ENCODE results near the gene PRXL2C. TPM values are rescaled to one million over a fixed set of nuclear protein-coding genes. Genes with fewer than 3 reads are reported as not detected.
"Not testable (repeated sequence)": the region's sequence is repeated elsewhere in the genome, so short reads cannot be mapped to it uniquely, and the experiment has no call there.

PRXL2C gene
- total RNA-seq, 1 experiment from 2014 or later: 10.5 TPM

GRCh38 chr9:96668868-96669534, 13.9 kb upstream of the PRXL2C start:
- DNase-seq: no peak
- Mint-ChIP-seq H3K9me3 (ENCODE audit: low read depth, unreplicated experiment) (no peaks in the 10 kb centered on the region), H3K4me1 (ENCODE audit: low read depth, unreplicated experiment) (no peaks in the 10 kb centered on the region), H3K27ac (ENCODE audit: unreplicated experiment) (no peak overlapping the region), H3K36me3 (ENCODE audit: insufficient read depth, unreplicated experiment) (no peaks in the 10 kb centered on the region), H3K27me3 (ENCODE audit: unreplicated experiment) (no peaks in the 10 kb centered on the region), H3K4me3 (ENCODE audit: low read depth, unreplicated experiment) (no peak overlapping the region)
- TF ChIP-seq, protein P1, sequence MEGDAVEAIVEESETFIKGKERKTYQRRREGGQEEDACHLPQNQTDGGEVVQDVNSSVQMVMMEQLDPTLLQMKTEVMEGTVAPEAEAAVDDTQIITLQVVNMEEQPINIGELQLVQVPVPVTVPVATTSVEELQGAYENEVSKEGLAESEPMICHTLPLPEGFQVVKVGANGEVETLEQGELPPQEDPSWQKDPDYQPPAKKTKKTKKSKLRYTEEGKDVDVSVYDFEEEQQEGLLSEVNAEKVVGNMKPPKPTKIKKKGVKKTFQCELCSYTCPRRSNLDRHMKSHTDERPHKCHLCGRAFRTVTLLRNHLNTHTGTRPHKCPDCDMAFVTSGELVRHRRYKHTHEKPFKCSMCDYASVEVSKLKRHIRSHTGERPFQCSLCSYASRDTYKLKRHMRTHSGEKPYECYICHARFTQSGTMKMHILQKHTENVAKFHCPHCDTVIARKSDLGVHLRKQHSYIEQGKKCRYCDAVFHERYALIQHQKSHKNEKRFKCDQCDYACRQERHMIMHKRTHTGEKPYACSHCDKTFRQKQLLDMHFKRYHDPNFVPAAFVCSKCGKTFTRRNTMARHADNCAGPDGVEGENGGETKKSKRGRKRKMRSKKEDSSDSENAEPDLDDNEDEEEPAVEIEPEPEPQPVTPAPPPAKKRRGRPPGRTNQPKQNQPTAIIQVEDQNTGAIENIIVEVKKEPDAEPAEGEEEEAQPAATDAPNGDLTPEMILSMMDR (IDR thresholded peaks at IDR 0.05; ENCODE audit: unreplicated experiment): no peak
- intact Hi-C loops (cut with micrococcal nuclease; ENCODE audit: unreplicated experiment): loop anchor here (10.0 kb wide), 1 partner anchor 334 kb away; no protein-coding TSS in a partner anchor
- BruUV-seq (replicated peaks): no TSS peak
- CTCF ChIA-PET: interaction anchor here (0.6 to 1.2 kb wide), 2 partner anchors 217 to 227 kb away, joined by 3 read pairs; no protein-coding TSS in a partner anchor

GRCh38 chr9:96667363-96667728, 12.2 kb upstream of the PRXL2C start:
- no peaks in the 10 kb centered on the region for H3K4me1 Mint-ChIP-seq (ENCODE audit: low read depth, unreplicated experiment)
- intact Hi-C loops (cut with micrococcal nuclease; ENCODE audit: unreplicated experiment): loop anchor here (10.0 kb wide), 1 partner anchor 333 kb away; no protein-coding TSS in a partner anchor

DNA sequence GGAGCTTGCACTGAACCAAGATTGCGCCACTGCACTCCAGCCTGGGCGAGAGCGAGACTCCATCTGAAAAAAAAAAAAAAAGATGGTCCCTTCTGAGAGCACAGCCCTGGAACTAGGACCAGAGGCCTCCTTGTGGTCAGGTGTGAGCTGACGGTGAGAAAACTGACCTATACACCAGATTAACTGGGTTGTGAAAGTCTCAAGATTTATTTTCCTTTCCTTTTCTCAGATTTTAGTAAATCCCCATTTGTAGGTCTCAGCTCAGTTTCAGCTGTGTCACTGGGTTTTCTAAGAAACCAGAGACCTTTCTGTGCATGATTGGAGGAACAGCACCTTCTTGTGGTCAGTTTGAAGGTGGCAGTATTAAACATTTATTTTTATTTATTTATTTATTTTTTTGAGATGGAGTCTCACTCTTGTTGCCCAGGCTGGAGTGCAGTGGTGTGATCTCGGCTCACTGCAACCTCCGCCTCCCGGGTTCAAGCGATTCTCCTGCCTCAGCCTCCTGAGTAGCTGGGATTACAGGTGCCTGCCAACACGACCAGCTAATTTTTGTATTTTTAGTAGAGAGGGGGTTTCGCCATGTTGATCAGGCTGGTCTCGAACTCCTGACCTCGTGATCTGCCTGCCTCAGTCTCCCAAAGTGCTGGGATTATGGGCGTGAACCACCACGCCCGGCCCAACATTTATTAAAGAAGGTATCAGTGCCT, 11.7 kb upstream of the PRXL2C start:
- not testable (repeated sequence) for H3K36me3 Mint-ChIP-seq (ENCODE audit: insufficient read depth, unreplicated experiment); H3K4me3 Mint-ChIP-seq (ENCODE audit: low read depth, unreplicated experiment); BruUV-seq (replicated peaks); H3K27ac Mint-ChIP-seq (ENCODE audit: unreplicated experiment); H3K4me1 Mint-ChIP-seq (ENCODE audit: low read depth, unreplicated experiment); DNase-seq; H3K9me3 Mint-ChIP-seq (ENCODE audit: low read depth, unreplicated experiment); H3K27me3 Mint-ChIP-seq (ENCODE audit: unreplicated experiment)
- intact Hi-C loops (cut with micrococcal nuclease; ENCODE audit: unreplicated experiment): loop anchor here (10.0 kb wide), 1 partner anchor 332 kb away; no protein-coding TSS in a partner anchor
- CTCF ChIA-PET: interaction anchor here (0.6 to 1.6 kb wide), 4 partner anchors 8 to 1186 kb away, joined by 3 to 6 read pairs (median 5); no protein-coding TSS in a partner anchor

More at GRCh38 chr9:96667363-96667728, 12.2 kb upstream of the PRXL2C start:
- Mint-ChIP-seq H3K27me3 (ENCODE audit: unreplicated experiment) (no peaks in the 10 kb centered on the region), H3K4me3 (ENCODE audit: low read depth, unreplicated experiment) (no peak overlapping the region), H3K36me3 (ENCODE audit: insufficient read depth, unreplicated experiment) (no peaks in the 10 kb centered on the region), H3K27ac (ENCODE audit: unreplicated experiment) (no peak overlapping the region), H3K9me3 (ENCODE audit: low read depth, unreplicated experiment) (no peaks in the 10 kb centered on the region)
- TF ChIP-seq, protein P1 (IDR thresholded peaks at IDR 0.05; ENCODE audit: unreplicated experiment): no peak
- no TSS peak for BruUV-seq (replicated peaks)
- CTCF ChIA-PET: interaction anchor here (1.6 kb wide), 1 partner anchor 225 kb away, joined by 6 read pairs; no protein-coding TSS in a partner anchor
- no peak for DNase-seq

GRCh38 chr9:96665789-96666188, 10.7 kb upstream of the PRXL2C start:
- CTCF ChIA-PET: interaction anchor here (0.6 to 1.5 kb wide), 2 partner anchors 168 to 1187 kb away, joined by 3 to 4 read pairs; no protein-coding TSS in a partner anchor
- Mint-ChIP-seq H3K27ac (ENCODE audit: unreplicated experiment) (no peak overlapping the region), H3K9me3 (ENCODE audit: low read depth, unreplicated experiment) (no peaks in the 10 kb centered on the region), H3K4me3 (ENCODE audit: low read depth, unreplicated experiment) (no peak overlapping the region), H3K27me3 (ENCODE audit: unreplicated experiment) (no peaks in the 10 kb centered on the region), H3K4me1 (ENCODE audit: low read depth, unreplicated experiment) (no peaks in the 10 kb centered on the region), H3K36me3 (ENCODE audit: insufficient read depth, unreplicated experiment) (no peaks in the 10 kb centered on the region)
- no TSS peak for BruUV-seq (replicated peaks)
- intact Hi-C loops (cut with micrococcal nuclease; ENCODE audit: unreplicated experiment): loop anchor here (10.0 kb wide), 1 partner anchor 331 kb away; no protein-coding TSS in a partner anchor
- DNase-seq: no peak
- TF ChIP-seq, protein P1 (IDR thresholded peaks at IDR 0.05; ENCODE audit: unreplicated experiment): no peak

Data from Calu3 (cell line).